ENCODE results near the gene TRIM40. TPM values are rescaled to one million over a fixed set of nuclear protein-coding genes. Genes with fewer than 3 reads are reported as not detected.

The TRIM40 gene
- total and polyA plus RNA-seq, 2 of the 13 experiments (the other 11 are each of a cell fraction or from before 2014, with no cell fraction given) = 0.58 TPM; not detected in 1

DNA sequence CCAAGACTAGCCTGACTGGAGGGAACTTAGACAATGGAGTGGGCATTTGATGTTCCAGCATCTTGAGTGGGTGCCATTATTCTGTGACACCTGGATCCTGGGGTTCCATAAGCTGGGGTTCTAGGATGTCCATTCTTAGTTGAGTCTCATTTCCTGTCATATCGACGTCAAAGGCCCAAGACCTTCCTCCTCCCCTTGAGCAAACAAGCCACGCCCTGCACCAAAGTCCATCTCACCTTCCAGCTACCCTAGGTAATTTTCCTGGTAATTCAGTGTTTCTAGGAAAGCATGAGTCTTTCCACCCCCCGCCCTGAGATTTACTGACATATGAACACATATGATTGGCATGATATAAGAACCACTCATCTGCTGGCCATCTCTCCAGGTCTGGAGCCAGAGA lies at the start of gene TRIM40 (continued):
- no peak for TF ChIP-seq ZC3H4 (CRISPR knock-in tag; IDR thresholded peaks at IDR 0.05; ENCODE audit: borderline replicate concordance)
- no peak for TF ChIP-seq ZNF383 (CRISPR knock-in tag; IDR thresholded peaks at IDR 0.05; ENCODE audit: borderline replicate concordance)
- TF ChIP-seq CHD2 (IDR thresholded peaks at IDR 0.05; ENCODE audit: low read depth, low read length) = no peak
- TF ChIP-seq ZNF441 (CRISPR knock-in tag; IDR thresholded peaks at IDR 0.05; ENCODE audit: borderline replicate concordance) = no peak
- TF ChIP-seq SOX13 (IDR thresholded peaks at IDR 0.05) = no peak
- TF ChIP-seq SOX13 (CRISPR knock-in tag; conservative IDR thresholded peaks at IDR 0.05 in 1 of 2, IDR thresholded peaks at IDR 0.05 in 1 of 2) = peak in 1 of 2 experiments; percentile 49; a peak in 1 of 4 replicates
- peak; percentile 17; the same call in 1 of the 2 replicates for TF ChIP-seq SMAD3 (CRISPR knock-in tag; IDR thresholded peaks at IDR 0.05)
- TF ChIP-seq, protein P1, sequence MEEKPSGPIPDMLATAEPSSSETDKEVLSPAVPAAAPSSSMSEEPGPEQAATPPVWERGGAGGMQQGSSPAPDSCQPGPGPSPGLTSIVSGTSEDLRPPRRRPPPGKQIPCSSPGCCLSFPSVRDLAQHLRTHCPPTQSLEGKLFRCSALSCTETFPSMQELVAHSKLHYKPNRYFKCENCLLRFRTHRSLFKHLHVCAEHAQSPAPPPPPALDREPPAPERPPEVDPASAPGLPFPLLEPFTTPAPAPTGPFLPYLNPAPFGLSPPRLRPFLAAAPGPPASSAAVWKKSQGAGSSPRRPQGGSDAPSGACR (CRISPR knock-in tag; IDR thresholded peaks at IDR 0.05) = no peak
- TF ChIP-seq CBX5 (CRISPR knock-in tag; IDR thresholded peaks at IDR 0.05; ENCODE audit: borderline replicate concordance) = no peak
- TF ChIP-seq, protein P2, sequence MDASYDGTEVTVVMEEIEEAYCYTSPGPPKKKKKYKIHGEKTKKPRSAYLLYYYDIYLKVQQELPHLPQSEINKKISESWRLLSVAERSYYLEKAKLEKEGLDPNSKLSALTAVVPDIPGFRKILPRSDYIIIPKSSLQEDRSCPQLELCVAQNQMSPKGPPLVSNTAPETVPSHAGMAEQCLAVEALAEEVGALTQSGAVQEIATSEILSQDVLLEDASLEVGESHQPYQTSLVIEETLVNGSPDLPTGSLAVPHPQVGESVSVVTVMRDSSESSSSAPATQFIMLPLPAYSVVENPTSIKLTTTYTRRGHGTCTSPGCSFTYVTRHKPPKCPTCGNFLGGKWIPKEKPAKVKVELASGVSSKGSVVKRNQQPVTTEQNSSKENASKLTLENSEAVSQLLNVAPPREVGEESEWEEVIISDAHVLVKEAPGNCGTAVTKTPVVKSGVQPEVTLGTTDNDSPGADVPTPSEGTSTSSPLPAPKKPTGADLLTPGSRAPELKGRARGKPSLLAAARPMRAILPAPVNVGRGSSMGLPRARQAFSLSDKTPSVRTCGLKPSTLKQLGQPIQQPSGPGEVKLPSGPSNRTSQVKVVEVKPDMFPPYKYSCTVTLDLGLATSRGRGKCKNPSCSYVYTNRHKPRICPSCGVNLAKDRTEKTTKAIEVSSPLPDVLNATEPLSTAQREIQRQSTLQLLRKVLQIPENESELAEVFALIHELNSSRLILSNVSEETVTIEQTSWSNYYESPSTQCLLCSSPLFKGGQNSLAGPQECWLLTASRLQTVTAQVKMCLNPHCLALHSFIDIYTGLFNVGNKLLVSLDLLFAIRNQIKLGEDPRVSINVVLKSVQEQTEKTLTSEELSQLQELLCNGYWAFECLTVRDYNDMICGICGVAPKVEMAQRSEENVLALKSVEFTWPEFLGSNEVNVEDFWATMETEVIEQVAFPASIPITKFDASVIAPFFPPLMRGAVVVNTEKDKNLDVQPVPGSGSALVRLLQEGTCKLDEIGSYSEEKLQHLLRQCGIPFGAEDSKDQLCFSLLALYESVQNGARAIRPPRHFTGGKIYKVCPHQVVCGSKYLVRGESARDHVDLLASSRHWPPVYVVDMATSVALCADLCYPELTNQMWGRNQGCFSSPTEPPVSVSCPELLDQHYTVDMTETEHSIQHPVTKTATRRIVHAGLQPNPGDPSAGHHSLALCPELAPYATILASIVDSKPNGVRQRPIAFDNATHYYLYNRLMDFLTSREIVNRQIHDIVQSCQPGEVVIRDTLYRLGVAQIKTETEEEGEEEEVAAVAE (CRISPR knock-in tag; IDR thresholded peaks at IDR 0.05; ENCODE audit: borderline replicate concordance) = no peak
- no peak for TF ChIP-seq GLI4 (CRISPR knock-in tag; IDR thresholded peaks at IDR 0.05; ENCODE audit: borderline replicate concordance)
- no peak; the same call in 1 of the 2 replicates for TF ChIP-seq KDM6A (CRISPR knock-in tag; IDR thresholded peaks at IDR 0.05; ENCODE audit: low read depth)
- TF ChIP-seq ZNF550 (CRISPR knock-in tag; IDR thresholded peaks at IDR 0.05; ENCODE audit: borderline replicate concordance) = no peak
- TF ChIP-seq ZSCAN29 (CRISPR knock-in tag; conservative IDR thresholded peaks at IDR 0.05) = no peak
- TF ChIP-seq NR2F2 (IDR thresholded peaks at IDR 0.05; ENCODE audit: borderline replicate concordance, low read depth) = 0 out of 2 replicates have a peak, but pooled peaks have one; percentile 12
- TF ChIP-seq DRAP1 (CRISPR knock-in tag; IDR thresholded peaks at IDR 0.05) = no peak
- no peak for TF ChIP-seq ZNF101 (CRISPR knock-in tag; IDR thresholded peaks at IDR 0.05; ENCODE audit: borderline replicate concordance, low read depth)
- no peak for TF ChIP-seq PHF20 (CRISPR knock-in tag; IDR thresholded peaks at IDR 0.05)
- no peak for TF ChIP-seq ZNF878 (CRISPR knock-in tag; IDR thresholded peaks at IDR 0.05)
- TF ChIP-seq FOXC1 (CRISPR knock-in tag; IDR thresholded peaks at IDR 0.05; ENCODE audit: borderline replicate concordance) = no peak
- no peak for TF ChIP-seq ZNF776 (CRISPR knock-in tag; IDR thresholded peaks at IDR 0.05)
- TF ChIP-seq ZNF562 (CRISPR knock-in tag; IDR thresholded peaks at IDR 0.05; ENCODE audit: borderline replicate concordance) = no peak
- TF ChIP-seq ZNF296 (CRISPR knock-in tag; conservative IDR thresholded peaks at IDR 0.05) = no peak
- TF ChIP-seq ZBTB26 (CRISPR knock-in tag; IDR thresholded peaks at IDR 0.05; ENCODE audit: borderline replicate concordance) = no peak

Data from HepG2 (cell line).